ENCODE measurements around the gene MPPE1.

DNA sequence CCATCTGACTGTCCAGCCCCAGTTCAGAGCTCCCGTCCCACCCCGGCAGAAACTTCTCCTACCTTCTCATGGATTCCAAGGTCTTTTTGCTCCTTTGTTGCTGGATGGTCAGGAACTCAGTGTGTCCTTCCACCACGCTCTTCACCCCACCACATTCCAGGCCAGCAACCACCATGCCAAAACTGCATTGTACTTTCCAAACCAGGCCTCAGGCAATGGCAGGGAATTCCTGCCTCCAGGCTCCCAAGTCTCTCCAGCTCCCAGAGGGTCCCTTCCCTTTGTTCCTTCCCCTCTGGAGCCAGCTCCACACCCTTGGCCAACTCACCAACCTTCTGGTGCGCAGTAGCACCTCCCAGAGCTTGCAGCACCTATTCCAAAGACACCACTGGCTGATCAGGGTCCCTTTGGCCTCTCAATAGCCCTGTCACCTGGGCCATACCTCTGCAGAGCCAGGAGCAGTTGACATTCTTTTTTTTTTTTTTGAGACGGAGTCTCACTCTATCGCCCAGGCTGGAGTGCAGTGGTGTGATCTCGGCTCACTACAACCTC is 48.8 kb downstream of the MPPE1 start:
- TF ChIP-seq CTCF (IDR thresholded peaks at IDR 0.05) (no peak), EP300 (IDR thresholded peaks at IDR 0.05) (no peak), POLR2A (IDR thresholded peaks at IDR 0.05) (no peak)

Measured in gastroesophageal sphincter (tissue), 3 donors.